GM19324 (cell line): Measurements from ENCODE around the gene AREG.

Experiments used
- ATAC-seq: cut with Tn5 transposase; IDR thresholded peaks from one replicate; pipeline ENCODE4 v1.9.1; 2021; ENCODE audit warnings: mild to moderate bottlenecking, moderate library complexity; ENCODE audit not compliant: unreplicated experiment, low FRiP score

AREG gene

GRCh38 chr4:74501579-74501978 lies 56.6 kb downstream of the AREG start:
- ATAC-seq = no peak

DNA sequence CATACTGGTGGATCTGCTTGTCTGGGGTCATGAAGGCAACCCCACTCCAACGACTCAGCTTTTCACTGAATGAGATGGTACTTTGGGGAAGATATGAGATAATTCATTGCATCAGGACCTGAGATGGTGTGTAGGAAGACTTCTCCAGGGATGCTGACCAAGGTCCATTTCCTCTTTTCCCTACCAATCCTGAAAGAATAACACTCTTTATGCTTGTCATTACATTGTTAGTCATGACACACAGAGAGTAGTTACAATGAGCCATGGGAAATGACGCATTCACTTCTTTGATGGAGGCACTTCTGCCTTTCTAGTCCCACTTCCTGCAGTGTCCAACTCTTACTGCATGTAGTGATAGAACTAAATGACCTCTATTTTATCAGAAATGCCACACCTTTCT lies 58.6 kb downstream of the AREG start:
- no peak for ATAC-seq

- ATAC-seq = no peak
These were observed 59.3 kb downstream of the AREG start for GRCh38 chr4:74504212-74504611.
